Measurements from ENCODE around the gene SLC2A1. TPM values are rescaled to one million over a fixed set of nuclear protein-coding genes. Genes with fewer than 3 reads are reported as not detected.
A peak's percentile ranks its signal among the peaks of the same experiment; 100 is the strongest.

The SLC2A1 gene
- total and polyA plus RNA-seq, 9 of the 15 experiments (the other 6 are each of a cell fraction or from before 2014, with no cell fraction given): 12.6 to 153 (median 48.0) TPM

DNA sequence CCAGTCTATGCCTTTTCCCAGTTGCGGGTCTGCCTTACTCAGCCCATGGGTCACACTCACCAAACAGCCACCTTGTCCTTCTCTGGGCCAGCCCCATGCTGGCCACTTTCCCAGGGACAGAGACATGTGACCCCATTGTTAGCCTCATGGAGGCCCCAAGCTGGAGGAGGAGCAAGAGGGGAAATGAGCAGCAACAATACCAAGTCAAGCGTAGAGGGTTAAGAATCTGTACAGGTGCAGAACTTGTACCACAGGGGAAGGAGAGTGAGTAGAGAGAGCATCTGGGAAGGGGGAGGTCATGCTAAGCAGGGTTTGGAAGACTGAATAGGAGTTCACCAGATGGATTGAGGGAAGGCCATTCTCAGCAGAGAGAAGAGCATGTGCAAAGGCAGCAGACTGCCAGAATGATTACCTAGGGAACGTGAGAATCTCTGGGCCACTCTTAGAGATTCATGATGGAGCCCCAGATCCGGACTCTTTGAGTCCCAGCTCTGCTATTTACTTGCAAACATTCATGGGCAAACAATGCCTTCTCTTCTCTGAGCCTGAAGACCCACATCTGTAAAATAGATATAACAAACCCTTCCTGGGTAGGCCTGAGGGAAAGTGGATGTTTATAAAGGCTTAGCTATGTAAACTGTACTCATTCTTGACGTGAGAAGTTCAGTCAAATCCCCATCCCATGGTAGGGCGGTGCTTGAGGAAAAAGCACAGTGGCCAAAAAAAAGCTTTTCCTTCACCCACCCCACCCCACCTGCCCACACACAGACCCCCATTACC is 2.8 kb upstream of the SLC2A1 start (continued):
- TF ChIP-seq SRSF7 (optimal IDR thresholded peaks at IDR 0.05; ENCODE audit: low read depth, low read length) (no peak), RAD51 (IDR thresholded peaks at IDR 0.05; ENCODE audit: borderline replicate concordance, low read depth) (peak; percentile 31; the same call in 1 of the 2 replicates), KDM5B (IDR thresholded peaks at IDR 0.05; ENCODE audit: insufficient replicate concordance, low read depth, low read length) (peak; percentile 16), BACH1 (tag; IDR thresholded peaks at IDR 0.05) (no peak), MIER1 (IDR thresholded peaks at IDR 0.05; ENCODE audit: low read depth) (0 out of 2 replicates have a peak, but pooled peaks have one; percentile 35), ELF1 (tag; IDR thresholded peaks at IDR 0.05) (no peak), ZNF124 (CRISPR knock-in tag; IDR thresholded peaks at IDR 0.05) (no peak)
- TF ChIP-seq, protein P1, sequence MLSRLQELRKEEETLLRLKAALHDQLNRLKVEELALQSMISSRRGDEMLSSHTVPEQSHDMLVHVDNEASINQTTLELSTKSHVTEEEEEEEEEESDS (CRISPR knock-in tag; IDR thresholded peaks at IDR 0.05): no peak

DNA sequence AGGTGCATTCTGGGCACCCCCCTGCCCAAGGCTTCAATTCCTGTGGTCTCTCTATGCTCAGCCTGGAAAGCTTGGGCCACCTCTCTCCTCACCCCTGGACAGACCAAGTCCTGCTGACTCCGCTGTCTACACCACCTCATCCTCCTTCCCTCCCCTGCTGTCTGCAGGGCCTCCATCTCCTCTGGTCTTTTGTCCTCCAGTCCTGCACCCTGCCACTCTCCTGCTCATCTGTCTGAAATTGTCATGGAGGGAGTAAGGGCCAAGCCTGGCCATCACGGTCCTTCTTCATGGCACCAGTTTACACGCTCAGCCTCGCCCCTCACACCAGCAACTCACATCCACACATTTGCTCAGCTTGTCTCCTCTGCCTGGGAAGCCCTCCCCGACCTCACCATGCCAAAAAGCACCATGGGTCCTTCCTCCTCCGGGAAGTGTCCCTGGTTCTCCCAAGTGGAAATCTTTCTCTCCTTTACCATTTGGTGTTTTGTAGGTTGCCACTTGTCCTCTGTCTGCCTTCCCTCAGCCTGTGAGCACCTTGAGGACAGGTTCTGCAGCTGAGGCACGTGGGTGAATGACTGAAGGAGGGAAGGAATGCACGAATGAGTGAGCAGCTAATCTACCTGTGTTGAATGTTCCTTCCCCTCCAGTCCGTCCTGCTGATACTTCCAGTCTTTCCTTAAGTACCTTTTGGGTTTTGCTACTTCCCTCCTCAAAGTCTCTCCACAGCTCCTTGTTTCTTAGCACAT is 2.1 kb upstream of the SLC2A1 start:
- H3K27ac ChIP-seq (ENCODE audit: extremely low read depth, low read depth, low read length): peak overlapping the region; percentile 45; the same call in 1 of the 3 replicates
- H3K9me3 ChIP-seq (replicated peaks; ENCODE audit: control insufficient read depth, insufficient read depth, low read depth, low read length): 0 out of 2 replicates have a peak, but pooled peaks cover 2% of the 10 kb centered on the region
- POLR2A ChIA-PET: interaction anchor here (0.9 to 4.6 kb wide), 7 partner anchors 9 to 1667 kb away, joined by 3 to 48 read pairs (median 5); no protein-coding TSS in a partner anchor
- 72% methylated on average over 8 of the region's 9 CpGs for WGBS (ENCODE audit: insufficient coverage, low coverage, missing lambda C conversion rate)
- peaks cover 59 to 64% of the 10 kb centered on the region in 2 experiments for H3K4me1 ChIP-seq (replicated peaks in 1 of 2; ENCODE audit: control insufficient read depth in 2 of 2, insufficient read depth in 2 of 2, low read length in 2 of 2)
- DNase-seq (ENCODE audit: extremely low read depth in 1 of 4, low spot score in 3 of 4) (no peak), FAIRE-seq (no peak), ATAC-seq (no peak)
- peak overlapping the region; percentile 49 to 79; a peak in 3 of 4 replicates for H3K9ac ChIP-seq (ENCODE audit: insufficient read depth in 1 of 2, low read depth in 2 of 2, low read length in 2 of 2)
- BruUV-seq (replicated peaks): no TSS peak
- H3K79me2 ChIP-seq (ENCODE audit: control insufficient read depth, insufficient read depth, low read length): peaks cover 49% of the 10 kb centered on the region
- H3K9me1 ChIP-seq (ENCODE audit: control insufficient read depth, insufficient read depth, low read length): peaks cover 3% of the 10 kb centered on the region
- no peak overlapping the region for H2AFZ ChIP-seq (ENCODE audit: low read depth, low read length)
- peak overlapping the region; percentile 94 for H3K4me2 ChIP-seq (ENCODE audit: insufficient read depth, low read length)
- no peak overlapping the region for H3K4me3 ChIP-seq
- in situ Hi-C loops (cut with MboI) (no loop called here), intact Hi-C loops (cut with micrococcal nuclease) (loop anchor here (5.0 kb wide), 1 partner anchor 138 kb away; no protein-coding TSS in a partner anchor)
- H3K36me3 ChIP-seq (ENCODE audit: control insufficient read depth, insufficient read depth, low read length): peaks cover 12% of the 10 kb centered on the region
- peaks cover 19% of the 10 kb centered on the region for H4K20me1 ChIP-seq (replicated peaks; ENCODE audit: control insufficient read depth, insufficient read depth, low read length)
- H3K27me3 ChIP-seq (ENCODE audit: control insufficient read depth in 2 of 2, insufficient read depth in 2 of 2, low read length in 2 of 2): no peaks in the 10 kb centered on the region
- CTCF ChIA-PET (ENCODE audit: low intra/inter-chr PET ratio): no interaction called here
- no peak for TF ChIP-seq ZFP1 (CRISPR knock-in tag; IDR thresholded peaks at IDR 0.05)
- peak; percentile 27; the same call in 1 of the 2 replicates for TF ChIP-seq HDGF (IDR thresholded peaks at IDR 0.05)
- TF ChIP-seq, protein P2, sequence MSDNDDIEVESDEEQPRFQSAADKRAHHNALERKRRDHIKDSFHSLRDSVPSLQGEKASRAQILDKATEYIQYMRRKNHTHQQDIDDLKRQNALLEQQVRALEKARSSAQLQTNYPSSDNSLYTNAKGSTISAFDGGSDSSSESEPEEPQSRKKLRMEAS (CRISPR knock-in tag; IDR thresholded peaks at IDR 0.05): no peak
- no peak for TF ChIP-seq TCF7 (IDR thresholded peaks at IDR 0.05; ENCODE audit: borderline replicate concordance)
- TF ChIP-seq ZNF24 (IDR thresholded peaks at IDR 0.05): peak; percentile 87
- no peak for TF ChIP-seq HDAC3 (IDR thresholded peaks at IDR 0.05; ENCODE audit: borderline replicate concordance, partially characterized antibody)
- TF ChIP-seq, protein P3, sequence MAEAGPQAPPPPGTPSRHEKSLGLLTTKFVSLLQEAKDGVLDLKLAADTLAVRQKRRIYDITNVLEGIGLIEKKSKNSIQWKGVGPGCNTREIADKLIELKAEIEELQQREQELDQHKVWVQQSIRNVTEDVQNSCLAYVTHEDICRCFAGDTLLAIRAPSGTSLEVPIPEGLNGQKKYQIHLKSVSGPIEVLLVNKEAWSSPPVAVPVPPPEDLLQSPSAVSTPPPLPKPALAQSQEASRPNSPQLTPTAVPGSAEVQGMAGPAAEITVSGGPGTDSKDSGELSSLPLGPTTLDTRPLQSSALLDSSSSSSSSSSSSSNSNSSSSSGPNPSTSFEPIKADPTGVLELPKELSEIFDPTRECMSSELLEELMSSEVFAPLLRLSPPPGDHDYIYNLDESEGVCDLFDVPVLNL (CRISPR knock-in tag; IDR thresholded peaks at IDR 0.05; ENCODE audit: low read depth): 0 out of 2 replicates have a peak, but pooled peaks have one; percentile 16
- 0 out of 2 replicates have a peak, but pooled peaks have one; percentile 14 for TF ChIP-seq ZNF740 (CRISPR knock-in tag; IDR thresholded peaks at IDR 0.05)
- TF ChIP-seq ZNF740 (tag; IDR thresholded peaks at IDR 0.05): no peak
